HCT116 (cell line): ENCODE data around the gene SCN1B. TPM values are rescaled to one million over a fixed set of nuclear protein-coding genes. Genes with fewer than 3 reads are reported as not detected.

Experiments
- ATAC-seq: fragments of 200-7000 bp; cut with Tn5 transposase; 2 replicates; pipeline ENCODE4 v1.9.1; 2020; ENCODE audit warnings: mild to moderate bottlenecking, moderate library complexity
- BruUV-seq: library from RNA; stranded (reverse); fragments of 400-500 nt; replicated peaks from 2 replicates; lab custom pipeline; 2021; lab: Mats Ljungman, UMichigan
- CTCF ChIA-PET: fragments of 300-600 bp; sonication (Branson Sonifier 250); formaldehyde crosslinking; loops from one replicate; lab custom pipeline; 2021; ENCODE audit warnings: antibody characterized with exemption; lab: Charles Lee
- POLR2A ChIA-PET: fragments of 300-600, 350-600 bp; sonication (Branson Sonifier 250); formaldehyde crosslinking; loops from one replicate; lab custom pipeline; 2021; ENCODE audit warnings: antibody characterized with exemption; lab: Charles Lee
- RAD21 ChIA-PET, 2 experiments: fragments of 300-600 bp; sonication (Branson Sonifier 250); formaldehyde crosslinking; loops; one replicate each; lab custom pipeline; 2023; ENCODE audit warnings: low total read pairs in 2 of 2; ENCODE audit not compliant: uncharacterized antibody in 2 of 2, unreplicated experiment in 2 of 2, low non-redundant PET in 1 of 2; lab: Charles Lee
- DNase-seq: peaks from one replicate; pipeline ENCODE4 v3.0.0-alpha.2; 2010; ENCODE audit warnings: low read depth, low spot score
- H2AFZ ChIP-seq: fragments of 200-600 bp; shearing (Covaris generic), sonication (generic); 2 replicates; pipeline ENCODE4 v1.6.1; 2017; ENCODE audit warnings: low read depth, mixed run types, mixed read lengths, antibody characterized with exemption, low read length; ENCODE audit not compliant: poor library complexity, severe bottlenecking
- H3K27ac ChIP-seq: 2 replicates; pipeline ENCODE4 v1.5.1; 2012; ENCODE audit warnings: low read depth, low read length
- H3K27me3 ChIP-seq: fragments of 200-600 bp; sonication (generic); 2 replicates; pipeline ENCODE4 v1.6.1; 2016; ENCODE audit warnings: mixed run types, low read length, mixed read lengths; ENCODE audit not compliant: insufficient read depth
- H3K36me3 ChIP-seq, 2 experiments: fragments of 200-500 bp in 1 of 2; fragments of 200-600 bp in 1 of 2; sonication (Bioruptor generic) in 1 of 2; sonication (generic) in 1 of 2; 2 replicates each; pipeline versions ENCODE4 v1.5.1 to v1.6.1; 2014 to 2016; ENCODE audit warnings: low read length in 2 of 2, inconsistent platforms in 1 of 2, mixed read lengths in 1 of 2, mixed run types in 1 of 2; ENCODE audit not compliant: insufficient read depth in 2 of 2, control insufficient read depth in 1 of 2
- H3K4me1 ChIP-seq, 2 experiments: fragments of 200-600 bp in 1 of 2; sonication (generic) in 1 of 2; 2 replicates each; pipeline versions ENCODE4 v1.5.1 to v1.6.1; 2012 to 2017; ENCODE audit warnings: low read length in 2 of 2, inconsistent platforms in 1 of 2, mild to moderate bottlenecking in 1 of 2, mixed read lengths in 1 of 2, mixed run types in 1 of 2, moderate library complexity in 1 of 2; ENCODE audit not compliant: insufficient read depth in 2 of 2, control insufficient read depth in 1 of 2
- H3K4me2 ChIP-seq: fragments of 200-600 bp; sonication (generic); 2 replicates; pipeline ENCODE4 v1.6.1; 2017; ENCODE audit warnings: mixed run types, low read length, mixed read lengths
- H3K4me3 ChIP-seq, 2 experiments: fragments of 200-600 bp in 1 of 2; sonication (generic) in 1 of 2; replicated peaks in 1 of 2; 2 replicates each; pipeline ENCODE4 v1.5.1; 2011 to 2016; ENCODE audit warnings: low read length in 2 of 2, control low read depth in 1 of 2, low read depth in 1 of 2, mild to moderate bottlenecking in 1 of 2, mixed read lengths in 1 of 2, mixed run types in 1 of 2
- H3K79me2 ChIP-seq: fragments of 200-600 bp; sonication (generic); 2 replicates; pipeline ENCODE4 v1.6.1; 2017; ENCODE audit warnings: mild to moderate bottlenecking, mixed run types, low read length, moderate library complexity, mixed read lengths; ENCODE audit not compliant: insufficient read depth
- H3K9ac ChIP-seq: fragments of 200-600 bp; sonication (generic); 2 replicates; pipeline ENCODE4 v1.6.1; 2016; ENCODE audit warnings: low read length, mixed read lengths
- H3K9me2 ChIP-seq: fragments of 200-600 bp; sonication (generic), shearing (Covaris generic); 2 replicates; pipeline ENCODE4 v1.6.1; 2017; ENCODE audit warnings: mixed run types, mild to moderate bottlenecking, moderate library complexity; ENCODE audit not compliant: insufficient read depth
- H3K9me3 ChIP-seq, 2 experiments: fragments of 200-500 bp in 1 of 2; fragments of 200-600 bp in 1 of 2; sonication (Bioruptor generic) in 1 of 2; sonication (generic) in 1 of 2; 2 replicates each; pipeline ENCODE4 v1.6.1; 2014 to 2017; ENCODE audit warnings: low read length in 2 of 2, mixed read lengths in 2 of 2, inconsistent platforms in 1 of 2, low read depth in 1 of 2, mild to moderate bottlenecking in 1 of 2, mixed run types in 1 of 2, moderate library complexity in 1 of 2; ENCODE audit not compliant: control insufficient read depth in 1 of 2, insufficient read depth in 1 of 2
- H4K20me1 ChIP-seq: fragments of 200-600 bp; sonication (generic), shearing (Covaris generic); 2 replicates; pipeline ENCODE4 v1.6.1; 2017; ENCODE audit warnings: mixed run types, mild to moderate bottlenecking, moderate library complexity; ENCODE audit not compliant: insufficient read depth
- ATF3 ChIP-seq: IDR thresholded peaks from 2 replicates; pipeline ENCODE4 v1.6.1; 2012
- CEBPB ChIP-seq: IDR thresholded peaks from 2 replicates; pipeline ENCODE4 v1.6.1; 2012; ENCODE audit warnings: low read depth
- EGR1 ChIP-seq: IDR thresholded peaks from 2 replicates; pipeline ENCODE4 v1.6.1; 2012; ENCODE audit warnings: low read depth
- EZH2phosphoT487 ChIP-seq: fragments of 200-600 bp; IDR thresholded peaks from 2 replicates; pipeline ENCODE4 v1.6.1; 2018; ENCODE audit warnings: antibody characterized with exemption, borderline replicate concordance
- FOSL1 ChIP-seq: IDR thresholded peaks from 2 replicates; pipeline ENCODE4 v1.6.1; 2012; ENCODE audit warnings: low read depth
- JUND ChIP-seq: IDR thresholded peaks from 2 replicates; pipeline ENCODE4 v1.6.1; 2012
- POLR2AphosphoS5 ChIP-seq: IDR thresholded peaks from 2 replicates; pipeline ENCODE4 v1.6.1; 2011; ENCODE audit warnings: mild to moderate bottlenecking, low read depth, low read length, moderate library complexity
- RAD21 ChIP-seq: IDR thresholded peaks from 2 replicates; pipeline ENCODE4 v1.6.1; 2012; ENCODE audit warnings: low read depth, mild to moderate bottlenecking
- SIN3A ChIP-seq: IDR thresholded peaks from 2 replicates; pipeline ENCODE4 v1.6.1; 2012; ENCODE audit warnings: low read depth
- SRF ChIP-seq: IDR thresholded peaks from 2 replicates; pipeline ENCODE4 v1.6.1; 2012; ENCODE audit warnings: low read depth
- TCF7L2 ChIP-seq: IDR thresholded peaks from 2 replicates; pipeline ENCODE4 v1.7.0; 2011; ENCODE audit warnings: borderline replicate concordance, inconsistent platforms; ENCODE audit not compliant: insufficient read depth, insufficient read length; ENCODE audit errors: extremely low read depth
- ZFX ChIP-seq: fragments of 450-650 bp; IDR thresholded peaks from 2 replicates; pipeline ENCODE4 v1.6.1; 2017
- intact Hi-C: fragments of 100-400 bp; cut with micrococcal nuclease; formaldehyde crosslinking; loops from 2 replicates; pipeline ENCODE4 v1.10.0; 2022
- total RNA-seq: library from RNA; stranded (reverse); gene quantifications from one replicate; pipeline ENCODE4 v1.2.1, GENCODE V29; 2021; ENCODE audit not compliant: unreplicated experiment
- TF ChIP-seq, protein P1 (sequence below): IDR thresholded peaks from 2 replicates; pipeline ENCODE4 v1.6.1; 2012

The SCN1B gene
- total RNA-seq, 1 experiment from 2014 or later, result 6.6 TPM

GRCh38 chr19:35063940-35064818, 33.9 kb downstream of the SCN1B start:
- ChIA-PET CTCF (interaction anchor here (1.5 to 1.7 kb wide), 2 partner anchors 20 to 78 kb away, joined by 5 read pairs; no protein-coding TSS in a partner anchor), RAD21 (no interaction called here), POLR2A (no interaction called here)
- Histone ChIP-seq H3K9ac (no peak overlapping the region), H3K4me3 (no peak overlapping the region), H3K27me3 (no peaks in the 10 kb centered on the region), H3K9me2 (no peaks in the 10 kb centered on the region), H3K4me2 (no peak overlapping the region), H3K36me3 (no peaks in the 10 kb centered on the region), H3K27ac (no peak overlapping the region), H3K79me2 (no peaks in the 10 kb centered on the region), H3K9me3 (no peaks in the 10 kb centered on the region), H4K20me1 (no peaks in the 10 kb centered on the region), H2AFZ (no peak overlapping the region), H3K4me1 (peaks cover 10 to 28% of the 10 kb centered on the region in 2 experiments; a peak in 3 of 4 replicates)
- intact Hi-C loops, result no loop called here
- DNase-seq (no peak), ATAC-seq (no peak)
- TF ChIP-seq POLR2AphosphoS5 (no peak), FOSL1 (peak; percentile 33; the same call in 1 of the 2 replicates), SRF (no peak), EZH2phosphoT487 (no peak), RAD21 (no peak), ATF3 (no peak), TCF7L2 (no peak), CEBPB (no peak)
- no TSS peak for BruUV-seq

DNA sequence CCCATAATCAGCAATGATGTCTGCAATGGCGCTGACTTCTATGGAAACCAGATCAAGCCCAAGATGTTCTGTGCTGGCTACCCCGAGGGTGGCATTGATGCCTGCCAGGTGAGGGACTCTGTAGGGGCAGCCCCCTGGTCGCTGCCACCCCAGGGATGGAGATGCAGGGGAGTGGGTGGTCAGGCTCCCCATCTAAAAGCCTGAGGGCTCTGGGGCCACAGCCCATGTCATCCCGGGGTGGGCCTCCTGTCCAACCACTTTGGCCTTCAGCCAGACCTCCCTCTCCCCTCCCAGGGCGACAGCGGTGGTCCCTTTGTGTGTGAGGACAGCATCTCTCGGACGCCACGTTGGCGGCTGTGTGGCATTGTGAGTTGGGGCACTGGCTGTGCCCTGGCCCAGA, 35.3 kb downstream of the SCN1B start:
- Histone ChIP-seq H3K9ac (no peak overlapping the region), H3K4me1 (peaks cover 10 to 28% of the 10 kb centered on the region in 2 experiments; a peak in 3 of 4 replicates), H3K27ac (no peak overlapping the region), H3K79me2 (no peaks in the 10 kb centered on the region), H3K9me2 (no peaks in the 10 kb centered on the region), H3K36me3 (no peaks in the 10 kb centered on the region), H4K20me1 (no peaks in the 10 kb centered on the region)
- DNase-seq, result no peak
- no peak for TF ChIP-seq SIN3A
- no peak for TF ChIP-seq ZFX
- TF ChIP-seq, protein P1, sequence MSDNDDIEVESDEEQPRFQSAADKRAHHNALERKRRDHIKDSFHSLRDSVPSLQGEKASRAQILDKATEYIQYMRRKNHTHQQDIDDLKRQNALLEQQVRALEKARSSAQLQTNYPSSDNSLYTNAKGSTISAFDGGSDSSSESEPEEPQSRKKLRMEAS, result no peak
- TF ChIP-seq JUND, result no peak
- no peak for TF ChIP-seq EGR1
- TF ChIP-seq, all 23 proteins: peak for 0
- BruUV-seq, result no TSS peak
- ChIA-PET RAD21 (no interaction called here), CTCF (interaction anchor here (1.7 to 2.9 kb wide), 3 partner anchors 22 to 76 kb away, joined by 5 to 46 read pairs (median 17); no protein-coding TSS in a partner anchor), POLR2A (no interaction called here)
- Histone ChIP-seq H3K9me3 (peaks cover 0 to 2% of the 10 kb centered on the region in 2 experiments; a peak in 1 of 4 replicates), H2AFZ (no peak overlapping the region), H3K27me3 (no peaks in the 10 kb centered on the region), H3K4me3 (no peak overlapping the region), H3K4me2 (no peak overlapping the region)
- ATAC-seq, result no peak
- intact Hi-C loops, result loop anchor here (5.0 kb wide), 1 partner anchor 182 kb away; the partner anchor contains the start of gene LSR
